ENCODE data around the gene LIPM.

GRCh38 chr10:88788924-88789323, 13.6 kb upstream of the LIPM start:
- TF ChIP-seq CTCF (IDR thresholded peaks at IDR 0.05) = no peak
- TF ChIP-seq POLR2A (IDR thresholded peaks at IDR 0.05) = no peak

Measured in sigmoid colon (tissue), 3 donors.